Astrocyte (in vitro differentiated cells and primary cell): Measurements from ENCODE around the gene RCL1. TPM values are rescaled to one million over a fixed set of nuclear protein-coding genes. Genes with fewer than 3 reads are reported as not detected.
A peak's percentile ranks its signal among the peaks of the same experiment; 100 is the strongest.

ENCODE experiments used
- DNase-seq: peaks from one replicate; pipeline ENCODE4 v3.0.0-alpha.2; 2010; ENCODE audit warnings: low read depth
- FAIRE-seq: peaks from 2 replicates; lab custom pipeline; 2011; peaks lifted over from hg19 to GRCh38; lab: Jason Lieb, UNC
- H2AFZ ChIP-seq: 2 replicates; pipeline ENCODE4 v1.6.0; 2012; ENCODE audit warnings: low read depth, low read length, inconsistent platforms
- H3K27ac ChIP-seq: 2 replicates; pipeline ENCODE4 v1.5.1; 2011; ENCODE audit warnings: low read depth, low read length, inconsistent platforms
- H3K27me3 ChIP-seq: 2 replicates; pipeline ENCODE4 v1.6.0; 2011; ENCODE audit warnings: low read length, inconsistent platforms; ENCODE audit not compliant: insufficient read depth
- H3K36me3 ChIP-seq: 2 replicates; pipeline ENCODE4 v1.5.1; 2011; ENCODE audit warnings: low read length, inconsistent platforms; ENCODE audit not compliant: insufficient read depth
- H3K4me1 ChIP-seq: 2 replicates; pipeline ENCODE4 v1.5.1; 2011; ENCODE audit warnings: low read length, inconsistent platforms; ENCODE audit not compliant: insufficient read depth
- H3K4me2 ChIP-seq: 2 replicates; pipeline ENCODE4 v1.6.0; 2012; ENCODE audit warnings: low read length, inconsistent platforms
- H3K4me3 ChIP-seq: 2 replicates; pipeline ENCODE4 v1.5.1; 2011; ENCODE audit warnings: low read depth, mild to moderate bottlenecking, low read length, inconsistent platforms; ENCODE audit not compliant: insufficient read depth
- H3K79me2 ChIP-seq: 2 replicates; pipeline ENCODE4 v1.6.0; 2012; ENCODE audit warnings: mild to moderate bottlenecking, low read length, inconsistent platforms; ENCODE audit not compliant: insufficient read depth
- H3K9ac ChIP-seq: 2 replicates; pipeline ENCODE4 v1.6.0; 2012; ENCODE audit warnings: mild to moderate bottlenecking, low read length, inconsistent platforms
- H3K9me3 ChIP-seq: 2 replicates; pipeline ENCODE4 v1.5.1; 2012; ENCODE audit warnings: low read depth, mild to moderate bottlenecking, low read length, inconsistent platforms; ENCODE audit not compliant: insufficient read depth
- H4K20me1 ChIP-seq: 2 replicates; pipeline ENCODE4 v1.6.0; 2012; ENCODE audit warnings: low read length, inconsistent platforms; ENCODE audit not compliant: insufficient read depth
- H3K27ac Mint-ChIP-seq: one replicate; pipeline ENCODE4 v1.8.0; 2021; ENCODE audit warnings: mild to moderate bottlenecking, mixed read lengths; ENCODE audit not compliant: unreplicated experiment
- H3K27me3 Mint-ChIP-seq: one replicate; pipeline ENCODE4 v1.8.0; 2021; ENCODE audit warnings: low read depth, mixed read lengths; ENCODE audit not compliant: unreplicated experiment
- H3K36me3 Mint-ChIP-seq: one replicate; pipeline ENCODE4 v1.8.0; 2021; ENCODE audit warnings: low read depth, mixed read lengths; ENCODE audit not compliant: unreplicated experiment
- H3K4me1 Mint-ChIP-seq: one replicate; pipeline ENCODE4 v1.8.0; 2021; ENCODE audit warnings: low read depth, mixed read lengths; ENCODE audit not compliant: unreplicated experiment
- H3K4me3 Mint-ChIP-seq: one replicate; pipeline ENCODE4 v1.8.0; 2021; ENCODE audit warnings: mild to moderate bottlenecking, moderate library complexity, mixed read lengths; ENCODE audit not compliant: unreplicated experiment
- H3K9me3 Mint-ChIP-seq: one replicate; pipeline ENCODE4 v1.8.0; 2021; ENCODE audit warnings: mild to moderate bottlenecking, mixed read lengths; ENCODE audit not compliant: unreplicated experiment
- EZH2 ChIP-seq: IDR thresholded peaks from 2 replicates; pipeline ENCODE4 v1.6.1; 2012; ENCODE audit warnings: mild to moderate bottlenecking, low read length, inconsistent platforms; ENCODE audit not compliant: insufficient read depth
- total RNA-seq: library from RNA; stranded (reverse); gene quantifications from 2 replicates; pipeline ENCODE4 v1.2.1, GENCODE V29; 2021
- TF ChIP-seq, protein P1 (sequence below): IDR thresholded peaks from 2 replicates; pipeline ENCODE4 v1.5.1; 2011; ENCODE audit warnings: low read depth, mild to moderate bottlenecking, inconsistent platforms, low read length, moderate library complexity; ENCODE audit not compliant: insufficient read depth

Gene RCL1
- total RNA-seq, 1 donor from 2014 or later, result 22.3 TPM

- DNase-seq (peak; percentile 36), FAIRE-seq (no peak)
- Histone ChIP-seq H3K27me3 (no peaks in the 10 kb centered on the region), H3K36me3 (peaks cover 3% of the 10 kb centered on the region), H3K27ac (peak overlapping the region; percentile 34), H3K9me3 (no peaks in the 10 kb centered on the region), H3K4me2 (peak overlapping the region; percentile 27), H2AFZ (no peak overlapping the region), H3K9ac (no peak overlapping the region), H4K20me1 (no peaks in the 10 kb centered on the region), H3K4me1 (peaks cover 50% of the 10 kb centered on the region), H3K4me3 (peak overlapping the region; percentile 5), H3K79me2 (peaks cover 26% of the 10 kb centered on the region)
- H3K4me3 Mint-ChIP-seq, result no peak overlapping the region
- no peaks in the 10 kb centered on the region for H3K9me3 Mint-ChIP-seq
- TF ChIP-seq, protein P1, sequence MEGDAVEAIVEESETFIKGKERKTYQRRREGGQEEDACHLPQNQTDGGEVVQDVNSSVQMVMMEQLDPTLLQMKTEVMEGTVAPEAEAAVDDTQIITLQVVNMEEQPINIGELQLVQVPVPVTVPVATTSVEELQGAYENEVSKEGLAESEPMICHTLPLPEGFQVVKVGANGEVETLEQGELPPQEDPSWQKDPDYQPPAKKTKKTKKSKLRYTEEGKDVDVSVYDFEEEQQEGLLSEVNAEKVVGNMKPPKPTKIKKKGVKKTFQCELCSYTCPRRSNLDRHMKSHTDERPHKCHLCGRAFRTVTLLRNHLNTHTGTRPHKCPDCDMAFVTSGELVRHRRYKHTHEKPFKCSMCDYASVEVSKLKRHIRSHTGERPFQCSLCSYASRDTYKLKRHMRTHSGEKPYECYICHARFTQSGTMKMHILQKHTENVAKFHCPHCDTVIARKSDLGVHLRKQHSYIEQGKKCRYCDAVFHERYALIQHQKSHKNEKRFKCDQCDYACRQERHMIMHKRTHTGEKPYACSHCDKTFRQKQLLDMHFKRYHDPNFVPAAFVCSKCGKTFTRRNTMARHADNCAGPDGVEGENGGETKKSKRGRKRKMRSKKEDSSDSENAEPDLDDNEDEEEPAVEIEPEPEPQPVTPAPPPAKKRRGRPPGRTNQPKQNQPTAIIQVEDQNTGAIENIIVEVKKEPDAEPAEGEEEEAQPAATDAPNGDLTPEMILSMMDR, result no peak
- TF ChIP-seq EZH2, result no peak
- H3K27ac Mint-ChIP-seq, result no peak overlapping the region
- H3K27me3 Mint-ChIP-seq, result no peaks in the 10 kb centered on the region
- H3K4me1 Mint-ChIP-seq, result peaks cover 31% of the 10 kb centered on the region
- H3K36me3 Mint-ChIP-seq, result peaks cover 6% of the 10 kb centered on the region
Observed at GRCh38 chr9:4829969-4830368, 37.2 kb downstream of the RCL1 start.

DNA sequence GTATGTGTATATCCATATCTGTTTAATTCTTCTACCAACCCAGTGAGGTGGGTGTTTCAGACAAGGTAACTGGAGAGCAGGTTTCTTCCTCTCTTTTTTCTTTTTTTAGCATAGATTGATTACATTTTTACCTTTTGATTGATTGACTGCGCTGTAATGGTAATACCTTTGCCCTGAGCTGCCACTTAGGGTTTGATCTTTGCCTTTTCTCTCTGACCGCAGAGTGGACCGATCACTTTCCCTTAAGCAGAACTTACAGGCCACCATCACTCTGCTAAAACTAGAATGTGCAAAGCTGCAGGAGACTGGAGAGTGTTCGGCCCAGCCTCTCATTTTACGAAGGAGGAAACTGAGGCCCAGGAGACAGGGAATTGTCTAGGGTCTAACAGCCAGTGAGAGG is 38.0 kb downstream of the RCL1 start:
- H3K36me3 Mint-ChIP-seq, result peaks cover 6% of the 10 kb centered on the region
- TF ChIP-seq EZH2, result no peak
- TF ChIP-seq, protein P1, result no peak
- peaks cover 50% of the 10 kb centered on the region for H3K4me1 ChIP-seq
- no peak overlapping the region for H3K9ac ChIP-seq
- H2AFZ ChIP-seq, result no peak overlapping the region
- H4K20me1 ChIP-seq, result no peaks in the 10 kb centered on the region
- no peaks in the 10 kb centered on the region for H3K9me3 ChIP-seq
- no peak overlapping the region for H3K4me2 ChIP-seq
- H3K36me3 ChIP-seq, result peaks cover 3% of the 10 kb centered on the region
- no peak overlapping the region for H3K4me3 ChIP-seq
- no peak overlapping the region for H3K4me3 Mint-ChIP-seq
- no peaks in the 10 kb centered on the region for H3K27me3 ChIP-seq
- DNase-seq (no peak), FAIRE-seq (no peak)
- peaks cover 35% of the 10 kb centered on the region for H3K4me1 Mint-ChIP-seq
- H3K9me3 Mint-ChIP-seq, result no peaks in the 10 kb centered on the region
- H3K27ac Mint-ChIP-seq, result no peak overlapping the region
- H3K27ac ChIP-seq, result no peak overlapping the region
- H3K79me2 ChIP-seq, result peaks cover 26% of the 10 kb centered on the region
- no peaks in the 10 kb centered on the region for H3K27me3 Mint-ChIP-seq

GRCh38 chr9:4831119-4831518 is 38.4 kb downstream of the RCL1 start:
- H3K9me3 ChIP-seq, result no peaks in the 10 kb centered on the region
- peaks cover 26% of the 10 kb centered on the region for H3K79me2 ChIP-seq
- no peaks in the 10 kb centered on the region for H4K20me1 ChIP-seq
- no peak overlapping the region for H3K4me3 Mint-ChIP-seq
- H2AFZ ChIP-seq, result no peak overlapping the region
- no peaks in the 10 kb centered on the region for H3K27me3 ChIP-seq
- TF ChIP-seq, protein P1, result no peak
- TF ChIP-seq EZH2, result no peak
- H3K36me3 ChIP-seq, result peaks cover 3% of the 10 kb centered on the region
- DNase-seq (no peak), FAIRE-seq (no peak)
- H3K27ac Mint-ChIP-seq, result no peak overlapping the region
- H3K27me3 Mint-ChIP-seq, result no peaks in the 10 kb centered on the region
- H3K9me3 Mint-ChIP-seq, result no peaks in the 10 kb centered on the region
- no peak overlapping the region for H3K9ac ChIP-seq
- H3K27ac ChIP-seq, result no peak overlapping the region
- H3K36me3 Mint-ChIP-seq, result peaks cover 6% of the 10 kb centered on the region
- peaks cover 40% of the 10 kb centered on the region for H3K4me1 Mint-ChIP-seq
- H3K4me1 ChIP-seq, result peaks cover 50% of the 10 kb centered on the region
- no peak overlapping the region for H3K4me2 ChIP-seq
- H3K4me3 ChIP-seq, result no peak overlapping the region
